MM.1S (cell line): ENCODE results near the gene TPRG1.

ENCODE experiments used
- CTCF ChIP-seq: fragments of 300-600 bp; sonication (generic); IDR thresholded peaks from 2 replicates; pipeline ENCODE4 v1.5.1; 2016; ENCODE audit warnings: antibody characterized with exemption, low read length, mixed read lengths
- EZH2 ChIP-seq: fragments of 300-600 bp; sonication (generic); optimal IDR thresholded peaks from 2 replicates; pipeline ENCODE3; 2017; ENCODE audit warnings: low read depth, mild to moderate bottlenecking, antibody characterized with exemption, low read length, mixed read lengths
- EZH2phosphoT487 ChIP-seq: fragments of 300-600 bp; sonication (generic); IDR thresholded peaks from 2 replicates; pipeline ENCODE4 v1.6.1; 2018; ENCODE audit warnings: antibody characterized with exemption, low read length

DNA sequence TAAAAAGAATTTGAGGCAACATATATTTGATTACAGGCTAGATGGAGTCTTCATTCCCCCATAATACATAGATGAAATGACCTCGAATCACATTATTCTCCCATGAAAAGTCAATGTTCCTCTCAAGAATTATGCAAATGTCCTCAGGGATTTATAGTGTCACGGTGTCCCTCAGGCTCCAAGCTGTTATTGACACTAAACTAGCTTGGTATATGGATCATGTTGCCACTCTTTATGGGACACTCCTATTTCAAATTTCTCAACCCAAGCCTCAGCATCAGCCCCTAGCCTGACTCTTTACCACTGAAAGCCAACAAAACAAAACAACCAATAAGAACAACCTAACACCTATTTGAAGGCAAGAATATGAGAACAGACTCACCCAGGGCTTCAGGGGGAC, 139.8 kb downstream of the TPRG1 start:
- no peak for TF ChIP-seq CTCF
- TF ChIP-seq EZH2phosphoT487 = no peak
- no peak for TF ChIP-seq EZH2
